HG03135 (cell line): ENCODE data around the gene ITPK1.

Source experiments
- ATAC-seq: cut with Tn5 transposase; IDR thresholded peaks from one replicate; pipeline ENCODE4 v1.9.1; 2021; ENCODE audit warnings: mild to moderate bottlenecking, moderate library complexity; ENCODE audit not compliant: unreplicated experiment

Gene ITPK1

DNA sequence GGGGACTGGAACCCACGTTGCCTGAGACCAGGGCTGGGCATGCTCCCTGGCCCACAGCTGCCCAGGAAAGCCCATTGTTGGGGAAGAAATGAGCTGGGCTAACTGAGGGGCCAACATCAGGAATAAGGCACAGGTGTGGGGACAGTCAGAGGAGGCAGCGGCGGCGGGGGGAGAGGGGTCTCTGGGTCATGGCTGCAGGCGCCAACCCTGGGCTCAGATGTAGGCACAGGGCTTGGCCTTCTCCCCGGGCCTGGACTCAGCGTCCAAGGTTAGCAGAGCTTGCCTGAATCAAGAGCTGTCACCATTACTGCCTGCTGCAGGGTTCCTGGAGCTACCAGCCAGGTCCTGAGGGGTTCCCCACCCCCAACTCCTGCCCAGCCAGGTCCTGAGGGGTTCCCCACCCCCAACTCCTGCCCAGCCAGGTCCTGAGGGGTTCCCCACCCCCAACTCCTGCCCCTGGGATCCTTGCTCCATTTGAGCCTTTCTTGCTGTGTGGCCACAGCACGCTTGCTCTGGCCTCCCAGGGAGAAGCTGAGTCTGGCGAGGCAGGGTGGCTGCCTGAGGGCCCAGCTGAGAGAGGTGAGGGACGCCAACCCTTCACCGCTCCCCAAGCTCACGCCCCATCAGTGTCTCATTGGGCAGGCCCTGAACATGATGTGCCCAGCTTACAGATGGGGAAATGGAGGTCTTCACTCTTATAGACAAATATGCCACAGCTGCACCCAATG lies 186.6 kb downstream of the ITPK1 start:
- ATAC-seq: no peak

DNA sequence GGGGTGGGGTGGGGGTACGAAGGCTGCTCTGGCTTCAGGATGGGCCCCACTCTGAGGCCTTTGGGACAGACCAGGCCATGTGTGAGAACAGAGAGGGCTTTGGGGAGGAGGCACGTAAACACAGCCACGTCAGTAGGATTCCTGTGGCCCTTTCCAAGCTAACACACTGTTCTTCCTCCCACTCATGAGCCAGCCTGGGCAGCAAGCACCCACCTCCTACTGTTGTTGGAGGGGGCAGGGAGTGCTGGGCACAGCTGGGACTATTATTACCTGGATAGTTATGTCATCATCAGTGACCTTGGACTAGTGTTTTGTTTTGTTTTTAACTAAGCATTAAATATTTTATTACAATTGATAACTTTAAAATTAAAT lies 187.5 kb downstream of the ITPK1 start:
- no peak for ATAC-seq

DNA sequence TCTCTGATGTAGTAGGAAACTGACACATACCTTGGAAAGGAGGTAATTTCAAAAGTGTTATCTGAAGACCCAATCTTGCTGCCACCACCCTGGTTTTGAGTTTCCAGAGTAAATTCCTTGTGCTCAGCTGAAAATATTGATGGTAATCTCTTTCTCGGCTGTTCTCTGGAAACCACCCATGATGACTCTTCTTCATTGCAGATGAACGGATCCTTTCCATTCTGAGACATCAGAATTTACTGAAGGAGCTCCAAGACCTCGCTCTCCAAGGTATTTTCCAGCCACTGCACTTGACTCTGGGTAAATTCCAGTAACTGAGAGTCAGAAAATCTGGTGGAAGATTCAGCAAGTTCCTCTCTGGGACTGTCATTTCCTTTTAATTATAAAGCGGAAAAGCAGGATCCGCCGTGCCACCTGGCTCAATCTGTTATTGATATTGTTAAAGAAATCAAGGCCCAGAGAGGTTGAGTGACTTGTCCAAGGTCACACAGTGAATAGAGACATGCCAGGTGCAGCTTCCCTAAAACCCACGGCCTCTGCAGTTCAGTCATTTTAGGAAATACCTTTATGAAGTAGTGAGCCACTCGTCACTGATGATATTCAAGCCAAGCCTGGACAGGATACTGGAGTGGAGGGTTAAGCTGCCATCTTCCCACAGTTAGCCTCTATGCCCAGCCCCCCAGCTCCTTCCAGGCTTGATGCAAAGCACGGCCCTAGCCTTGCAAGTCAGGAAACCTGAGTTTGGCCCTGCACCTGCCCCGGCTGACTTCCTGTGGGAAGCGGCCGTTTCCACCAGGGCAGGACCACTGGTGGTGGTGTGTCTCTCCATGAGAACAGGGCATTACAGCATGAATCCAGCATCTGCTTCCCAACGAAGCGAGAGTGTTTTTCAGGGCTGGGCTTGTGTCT lies 188.1 kb downstream of the ITPK1 start:
- no peak for ATAC-seq

GRCh38 chr14:92926931-92927330 lies 188.8 kb downstream of the ITPK1 start:
- ATAC-seq: no peak

DNA sequence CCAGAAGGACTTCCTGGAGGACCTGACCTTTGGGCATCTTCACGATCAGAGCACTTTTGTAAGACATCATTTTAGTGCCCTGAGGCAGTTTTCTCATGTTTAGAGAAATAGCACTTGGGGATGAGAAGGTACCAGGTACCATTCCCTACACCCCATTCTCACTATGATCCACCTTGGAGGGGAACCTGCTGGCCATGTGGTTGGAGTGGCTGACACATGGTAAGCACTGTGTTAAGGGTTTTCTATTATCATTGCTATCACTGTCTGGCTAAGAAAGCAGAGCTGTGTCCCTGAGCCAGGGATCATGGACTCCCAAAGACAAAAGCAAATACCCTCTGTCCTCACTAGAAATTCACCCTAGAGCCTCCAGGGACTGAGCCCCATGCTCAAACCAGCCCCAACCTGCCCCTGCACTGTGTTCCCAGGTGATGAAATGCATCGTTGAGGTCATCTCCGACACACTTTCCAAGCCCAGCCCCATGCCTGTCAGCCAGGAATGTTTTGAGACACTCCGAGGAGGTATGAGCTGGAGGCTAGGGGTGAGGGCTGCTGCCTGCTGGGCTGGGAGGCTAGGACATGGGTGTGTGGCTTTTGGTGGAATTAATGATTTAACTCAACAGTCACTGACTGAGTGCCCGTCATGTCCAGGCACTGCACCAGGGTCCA lies 189.4 kb downstream of the ITPK1 start:
- ATAC-seq: no peak

GRCh38 chr14:92925446-92925845 lies 190.3 kb downstream of the ITPK1 start:
- no peak for ATAC-seq

DNA sequence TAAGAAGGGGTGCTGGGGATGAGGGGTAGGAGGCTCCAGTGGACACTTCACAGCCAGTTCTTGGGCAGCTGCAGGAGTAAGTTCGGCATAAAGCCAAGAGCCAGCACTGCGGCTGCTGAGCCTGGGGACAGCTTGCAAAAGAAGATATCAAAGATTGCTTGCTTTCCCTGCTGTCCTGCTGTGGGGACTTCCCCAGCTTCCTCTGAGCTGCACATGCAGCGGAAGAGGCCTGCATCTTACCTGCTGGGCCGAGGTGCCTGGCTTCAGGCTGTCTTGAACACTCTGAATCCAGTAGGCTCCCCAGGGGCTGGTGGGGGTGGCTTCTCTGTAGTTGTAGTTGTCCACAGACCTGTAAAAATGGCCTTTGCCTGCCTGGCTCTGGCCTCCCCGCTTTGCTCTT lies 191.5 kb downstream of the ITPK1 start:
- no peak for ATAC-seq

DNA sequence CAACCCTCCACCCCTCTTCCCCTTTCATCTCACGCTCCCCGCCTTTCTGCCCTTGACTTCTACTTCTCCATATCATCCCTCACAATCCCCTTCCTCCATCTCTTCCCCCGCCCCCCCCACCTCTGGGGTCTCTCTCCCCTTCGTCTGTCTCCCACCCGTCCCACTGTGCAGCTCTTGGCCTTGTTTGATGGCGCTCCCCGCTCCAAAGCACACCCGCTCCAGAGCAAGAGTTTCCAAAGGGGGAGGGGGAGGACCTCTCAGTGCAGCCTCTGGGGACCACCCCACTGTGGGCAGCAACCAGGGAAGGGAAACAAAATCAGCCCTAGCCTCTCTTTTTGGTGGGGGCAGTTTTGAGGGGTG lies 192.0 kb downstream of the ITPK1 start:
- no peak for ATAC-seq

DNA sequence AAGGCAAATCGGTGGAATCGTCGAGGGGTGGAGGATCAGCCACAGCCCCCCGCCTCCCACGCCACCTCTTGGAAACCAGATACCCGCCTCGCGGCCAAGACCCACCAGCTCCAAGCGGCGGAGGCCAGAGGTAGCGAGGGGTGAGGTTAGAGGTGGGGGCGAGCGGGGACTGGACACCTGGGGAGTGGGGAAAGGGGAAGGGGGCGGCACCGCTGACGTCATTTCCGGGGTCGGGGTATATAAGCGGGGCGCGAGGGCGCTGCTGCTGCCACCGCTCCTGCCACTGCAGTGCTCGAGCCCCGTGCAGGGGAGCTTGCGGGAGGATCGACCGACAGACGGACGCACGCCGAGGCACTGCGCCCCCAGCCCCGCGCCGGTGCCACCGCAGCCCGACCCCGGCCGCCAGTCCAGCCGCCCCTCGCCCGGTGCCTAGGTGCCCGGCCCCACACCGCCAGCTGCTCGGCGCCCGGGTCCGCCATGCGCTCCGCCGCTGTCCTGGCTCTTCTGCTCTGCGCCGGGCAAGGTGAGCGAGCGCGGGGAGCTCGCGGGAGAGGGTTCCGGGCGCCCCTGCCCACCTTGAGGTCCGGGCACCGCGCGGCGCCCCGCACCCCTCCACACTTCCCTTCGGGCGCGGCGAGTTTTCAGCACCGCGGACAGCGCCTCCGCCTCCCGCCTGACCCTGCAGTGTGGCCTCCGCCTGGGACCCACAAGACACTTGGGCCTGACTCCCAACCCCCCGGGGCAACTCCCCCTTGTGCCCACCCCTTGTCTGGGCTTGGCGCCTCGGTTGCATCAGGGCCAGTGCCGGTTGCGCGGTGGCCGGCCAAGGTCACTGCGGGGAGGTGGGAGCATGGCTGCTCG lies 192.6 kb downstream of the ITPK1 start, which contains the start of gene CHGA:
TSS of gene CHGA (plus strand) at position 268 of the 861 bp plus-strand sequence. CDS start at position 478, 210 bp downstream.
- ATAC-seq: no peak

DNA sequence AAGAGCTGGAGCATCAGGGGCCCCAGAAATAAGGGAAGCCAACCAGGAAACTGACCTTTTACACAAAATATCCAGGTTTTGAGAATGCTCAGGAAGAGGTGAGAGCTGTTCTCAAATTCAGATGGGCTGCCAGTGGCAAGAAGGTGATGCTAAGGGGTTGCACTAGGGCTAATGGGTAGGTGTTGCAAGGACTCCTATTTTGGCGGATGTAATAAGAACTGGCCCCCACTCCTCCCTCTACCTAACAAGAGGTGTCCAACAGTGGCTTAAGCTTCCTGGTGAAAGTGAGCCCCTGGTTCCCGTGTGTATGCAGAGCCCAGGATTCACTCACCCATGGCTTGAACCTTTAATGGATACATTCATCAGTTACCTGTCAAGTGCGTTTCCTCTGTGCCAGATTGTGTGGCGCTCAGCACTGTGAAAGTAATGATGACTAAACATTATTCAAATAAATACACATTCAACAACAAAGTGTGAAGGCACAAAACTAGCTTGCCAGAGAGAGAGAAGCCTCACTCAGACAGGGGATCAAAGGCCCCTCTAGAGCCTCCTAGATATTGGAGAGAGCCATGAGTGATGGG lies 193.5 kb downstream of the ITPK1 start:
- no peak for ATAC-seq

DNA sequence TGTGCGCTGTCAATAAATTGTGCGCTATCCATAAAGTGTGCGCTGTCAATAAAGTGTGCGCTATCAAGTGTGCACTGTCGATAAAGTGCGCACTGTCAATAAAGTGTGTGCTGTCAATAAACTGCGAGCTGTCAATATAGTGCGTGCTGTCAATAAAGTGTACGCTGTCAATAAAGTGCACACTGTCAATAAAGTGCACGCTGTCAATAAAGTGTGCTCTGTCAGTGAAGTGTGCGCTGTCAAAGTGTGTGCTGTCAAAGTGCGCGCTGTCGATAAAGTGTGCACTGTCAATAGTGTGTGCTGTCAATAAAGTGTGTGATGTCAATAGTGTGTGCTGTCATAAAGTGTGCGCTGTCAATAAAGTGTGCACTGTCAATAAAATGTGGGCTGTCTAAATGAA lies 195.7 kb downstream of the ITPK1 start:
- ATAC-seq: no peak

DNA sequence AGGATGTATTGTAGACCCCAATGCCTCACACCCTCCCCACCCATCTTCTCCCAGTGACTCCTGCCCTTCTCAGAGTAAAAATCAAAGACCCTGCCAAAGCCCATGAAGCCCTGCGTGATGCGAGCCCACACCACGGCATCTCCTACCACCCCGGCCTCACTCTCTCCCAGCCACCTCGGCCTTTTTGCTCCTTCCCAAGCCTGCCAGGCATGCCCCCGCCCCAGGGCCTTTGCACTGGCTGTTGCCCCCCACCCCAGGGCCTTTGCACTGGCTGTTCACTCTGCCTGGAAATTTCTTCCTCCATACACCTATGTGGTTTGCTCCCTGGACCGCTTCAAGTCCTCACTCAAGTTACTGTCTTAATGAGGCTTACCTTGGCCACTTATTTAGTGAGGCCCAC lies 197.8 kb downstream of the ITPK1 start:
- ATAC-seq: no peak

GRCh38 chr14:92917041-92917940 lies 198.4 kb downstream of the ITPK1 start:
- ATAC-seq: no peak

- ATAC-seq: no peak
These were observed 199.5 kb downstream of the ITPK1 start for GRCh38 chr14:92916201-92916600.

DNA sequence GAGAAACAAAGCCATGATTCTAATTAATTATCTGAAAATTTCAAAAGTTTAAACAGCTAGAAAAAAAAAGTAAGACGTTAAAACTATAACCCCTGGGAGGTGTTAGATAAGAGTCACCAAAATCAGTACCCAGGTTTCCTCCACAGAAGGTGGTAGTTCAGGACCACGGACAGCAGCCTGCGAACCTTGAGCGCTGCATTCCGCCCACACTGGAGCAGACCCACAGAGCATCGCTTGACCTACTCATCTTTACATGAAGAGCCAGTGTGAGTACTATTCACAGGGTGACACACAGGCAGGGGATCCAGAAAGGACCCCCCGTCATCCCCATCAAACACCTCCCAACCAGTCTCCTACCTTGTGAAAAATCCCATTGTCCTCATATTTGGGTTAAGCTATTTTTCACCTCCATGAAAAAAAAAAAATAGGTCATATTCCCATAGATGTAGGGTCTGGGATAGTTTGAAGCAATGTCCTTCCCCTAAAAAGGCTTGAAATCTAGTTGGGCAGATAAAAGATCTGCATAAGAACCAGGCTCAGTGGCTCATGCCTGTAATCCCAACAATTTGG lies 201.6 kb downstream of the ITPK1 start:
- no peak for ATAC-seq

DNA sequence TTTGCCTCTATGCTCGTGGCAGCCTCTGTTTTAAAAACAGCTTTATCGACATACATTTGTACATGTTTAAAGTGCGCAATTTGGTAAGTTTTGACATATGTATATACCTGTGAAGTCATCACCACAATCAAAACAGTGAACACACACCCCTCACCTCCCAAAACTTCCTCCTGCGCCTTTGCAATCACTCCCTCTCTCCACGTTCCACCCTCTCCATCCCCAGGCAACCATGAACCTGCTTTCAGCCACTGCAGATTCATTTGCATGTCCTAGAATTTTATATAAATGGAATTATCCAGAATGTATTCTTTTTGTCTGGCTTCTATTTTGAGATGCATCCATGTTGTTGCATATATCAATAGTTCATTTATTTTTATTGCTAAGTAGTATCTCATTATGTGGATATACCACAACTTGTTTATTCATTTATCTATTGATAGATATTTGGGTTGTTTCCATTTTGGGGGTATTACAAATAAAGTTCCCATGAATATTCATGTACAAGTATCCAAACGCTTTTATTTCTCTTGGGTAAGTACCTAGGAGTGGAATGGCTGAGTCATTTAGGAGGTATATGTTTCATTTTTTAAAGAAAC lies 208.3 kb downstream of the ITPK1 start:
- ATAC-seq: no peak

GRCh38 chr14:92906823-92907222 lies 208.9 kb downstream of the ITPK1 start:
- no peak for ATAC-seq

DNA sequence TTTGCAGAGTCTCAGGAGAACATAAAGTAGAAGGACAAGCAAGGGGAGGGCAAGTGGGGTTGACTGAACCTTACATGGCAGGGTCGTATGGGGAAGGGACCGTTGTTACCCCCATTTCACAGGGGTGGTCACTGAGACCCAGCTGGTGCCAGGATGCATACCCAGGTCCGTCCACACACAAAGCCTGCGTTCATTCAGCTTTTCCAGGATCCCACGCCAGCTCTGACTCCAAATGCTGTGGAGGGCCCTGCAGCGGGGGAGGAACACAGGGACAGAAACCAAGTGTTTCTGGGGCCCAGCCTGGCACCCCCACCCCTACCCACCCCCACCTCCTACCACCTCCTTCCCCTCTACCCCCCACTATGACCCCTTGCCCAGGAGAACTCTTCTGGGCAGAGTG lies 209.3 kb downstream of the ITPK1 start:
- no peak for ATAC-seq

DNA sequence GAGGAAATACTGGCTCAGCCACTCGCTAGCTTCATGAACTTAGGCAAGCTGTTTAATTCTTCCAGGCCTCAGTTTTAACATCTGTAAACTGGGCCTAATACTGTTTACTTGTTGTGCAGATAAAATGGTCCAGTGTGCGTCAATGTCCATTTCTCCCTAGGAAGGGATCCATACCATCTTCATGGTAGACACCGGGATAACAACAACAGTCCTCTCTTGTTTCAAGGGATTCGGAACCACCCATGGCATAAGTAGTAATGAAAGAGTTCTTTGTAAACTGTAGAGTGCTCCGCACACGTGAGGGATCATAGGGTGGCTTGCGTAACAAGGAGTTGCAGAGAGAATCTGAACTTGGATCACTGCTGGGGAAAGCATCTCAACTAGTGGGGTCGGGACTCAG lies 210.1 kb downstream of the ITPK1 start:
- ATAC-seq: no peak
